HepG2 (cell line): ENCODE measurements around the gene ANXA3. TPM values are rescaled to one million over a fixed set of nuclear protein-coding genes. Genes with fewer than 3 reads are reported as not detected.

Experiments
- MAFF ChIP-seq: IDR thresholded peaks from 2 replicates; pipeline ENCODE4 v1.6.1; 2011; ENCODE audit warnings: low read depth, low read length, improper control_type of control experiment
- POLR2AphosphoS2 ChIP-seq: IDR thresholded peaks from 2 replicates; pipeline ENCODE4 v1.6.1; 2011; ENCODE audit warnings: low read depth, low read length, improper control_type of control experiment
- PREB ChIP-seq: sonication (generic); formaldehyde crosslinking; IDR thresholded peaks from 2 replicates; pipeline ENCODE4 v1.4.0; 2020; ENCODE audit warnings: missing genetic modification reagents
- ZBTB40 ChIP-seq, 2 experiments: fragments of 450-650 bp in 1 of 2; sonication (generic) in 1 of 2; formaldehyde crosslinking in 1 of 2; IDR thresholded peaks; 2 replicates each; pipeline versions ENCODE4 v1.6.1 to v1.8.0; 2016 to 2022; ENCODE audit warnings: antibody characterized with exemption in 1 of 2, mild to moderate bottlenecking in 1 of 2, missing genetic modification reagents in 1 of 2
- ZNF33A ChIP-seq: sonication (generic); formaldehyde crosslinking; IDR thresholded peaks from 2 replicates; pipeline ENCODE4 v1.5.1; 2020; ENCODE audit warnings: missing genetic modification reagents, mild to moderate bottlenecking, moderate library complexity, borderline replicate concordance
- ZNF484 ChIP-seq: sonication (generic); formaldehyde crosslinking; IDR thresholded peaks from 2 replicates; pipeline ENCODE4 v1.5.1; 2020; ENCODE audit warnings: mild to moderate bottlenecking, low read depth, missing genetic modification reagents, borderline replicate concordance
- polyA plus RNA-seq, 8 experiments: library from polyadenylated mRNA; depleted of rRNA in 3 of 8; stranded (reverse) in 7 of 8; unstranded in 1 of 8; fragments of >200 nt; fragmentation: Illumina TruSeq in 4 of 8; extraction: Trizol in 4 of 8; gene quantifications; 2 replicates each; pipeline versions ENCODE4 v1.2.1 to v1.2.3, GENCODE V29; 2011 to 2016; ENCODE audit warnings: low read depth in 4 of 8, missing spikeins in 1 of 8, mixed read lengths in 1 of 8; ENCODE audit not compliant: insufficient read depth in 1 of 8
- total RNA-seq, 5 experiments: library from RNA; depleted of rRNA; stranded (reverse); fragments of >200 nt; fragmentation: Illumina TruSeq; extraction: Trizol; gene quantifications; 2 replicates each; pipeline ENCODE4 v1.2.3, GENCODE V29; 2016; ENCODE audit warnings: low read depth in 1 of 5

The ANXA3 gene
- total and polyA plus RNA-seq, 2 of the 13 experiments (the other 11 are each of a cell fraction or from before 2014, with no cell fraction given): 6.5 to 6.9 TPM

GRCh38 chr4:78610546-78611214, 59.1 kb downstream of the ANXA3 start (continued):
- TF ChIP-seq ZBTB40 (IDR thresholded peaks at IDR 0.05) (no peak), ZBTB40 (CRISPR knock-in tag; IDR thresholded peaks at IDR 0.05) (no peak), ZNF33A (CRISPR knock-in tag) (no peak), POLR2AphosphoS2 (no peak), ZNF484 (CRISPR knock-in tag) (no peak), PREB (no peak), MAFF (no peak)
